HK-2 (cell line): ENCODE measurements around the gene ACTL8.
A peak's percentile ranks its signal among the peaks of the same experiment; 100 is the strongest.

ENCODE experiments used
- DNase-seq: peaks from one replicate; pipeline ENCODE4 v3.0.0-alpha.2; 2018; ENCODE audit not compliant: unreplicated experiment

The ACTL8 gene, protein sequence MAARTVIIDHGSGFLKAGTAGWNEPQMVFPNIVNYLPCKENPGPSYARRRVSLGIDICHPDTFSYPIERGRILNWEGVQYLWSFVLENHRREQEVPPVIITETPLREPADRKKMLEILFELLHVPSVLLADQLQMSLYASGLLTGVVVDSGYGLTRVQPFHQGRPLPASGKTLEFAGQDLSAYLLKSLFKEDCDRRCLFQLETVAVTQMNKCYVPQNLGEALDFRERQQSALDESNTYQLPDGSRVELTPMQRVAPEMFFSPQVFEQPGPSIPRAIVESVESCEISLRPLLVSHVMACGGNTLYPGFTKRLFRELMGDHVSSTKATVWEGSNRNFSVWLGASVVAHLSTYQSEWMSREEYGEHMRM

DNA sequence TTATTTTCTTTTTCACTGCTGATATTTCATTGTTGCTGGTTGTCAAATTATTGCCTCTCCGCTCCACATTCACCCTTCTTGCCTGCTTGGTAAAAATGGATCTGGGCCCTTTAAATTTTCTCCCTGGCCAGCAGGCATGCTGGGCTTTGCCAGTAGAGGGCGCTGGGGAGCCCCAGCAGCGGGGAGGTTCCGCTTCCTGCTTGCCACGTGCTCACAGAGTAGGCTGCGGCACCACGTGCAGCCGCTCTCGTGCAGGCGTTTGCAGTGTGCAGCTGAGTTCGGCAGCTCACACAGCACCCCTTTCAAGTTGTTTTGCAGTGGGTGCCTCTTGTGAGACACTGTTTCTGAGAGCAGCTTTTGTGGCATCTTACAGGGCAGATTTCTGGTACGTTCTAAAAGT is at the start of gene ACTL8:
ACTL8 (plus strand) TSS at position 214 of the 400 bp plus-strand sequence. CDS start 67,676 bp downstream, outside the sequence.
- no peak for DNase-seq

- no peak for DNase-seq
Observed at GRCh38 chr1:17706445-17706844, 48.7 kb upstream of the ACTL8 start.

- DNase-seq, result no peak
Observed at GRCh38 chr1:17709981-17710380, 45.2 kb upstream of the ACTL8 start.

DNA sequence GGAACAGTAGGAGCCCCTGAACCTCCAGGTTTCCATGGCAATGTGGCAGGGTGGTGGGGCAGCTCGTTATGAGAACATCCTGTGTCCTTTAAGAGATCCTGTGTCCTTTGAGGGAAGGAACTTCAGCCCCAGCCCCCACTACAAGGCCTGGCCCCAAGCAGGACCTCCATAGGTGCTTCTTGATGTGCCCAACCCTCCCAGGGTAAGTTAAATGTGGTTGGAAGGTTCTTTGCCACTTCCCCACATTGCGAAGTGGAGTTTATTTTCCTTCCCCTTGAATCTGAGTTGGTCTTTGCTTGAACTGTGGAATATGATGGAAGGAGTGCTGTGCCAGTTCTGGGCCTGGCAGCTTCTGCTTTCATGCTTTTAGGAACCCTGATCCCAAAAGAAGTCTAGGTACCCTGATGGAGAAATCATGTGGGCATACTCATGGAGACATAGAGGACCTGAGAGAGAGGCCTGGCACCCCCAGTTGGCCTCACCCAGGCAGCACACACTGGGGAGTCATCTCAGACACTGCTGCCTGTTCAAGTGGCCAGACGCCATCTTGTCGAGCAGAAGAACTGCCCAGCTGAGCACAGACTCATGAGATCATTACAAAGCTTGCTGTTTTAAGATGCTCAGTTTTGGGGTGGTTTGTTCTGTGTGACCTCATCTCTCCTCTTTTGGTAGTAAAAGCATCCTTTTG is 44.1 kb upstream of the ACTL8 start:
- no peak for DNase-seq

DNA sequence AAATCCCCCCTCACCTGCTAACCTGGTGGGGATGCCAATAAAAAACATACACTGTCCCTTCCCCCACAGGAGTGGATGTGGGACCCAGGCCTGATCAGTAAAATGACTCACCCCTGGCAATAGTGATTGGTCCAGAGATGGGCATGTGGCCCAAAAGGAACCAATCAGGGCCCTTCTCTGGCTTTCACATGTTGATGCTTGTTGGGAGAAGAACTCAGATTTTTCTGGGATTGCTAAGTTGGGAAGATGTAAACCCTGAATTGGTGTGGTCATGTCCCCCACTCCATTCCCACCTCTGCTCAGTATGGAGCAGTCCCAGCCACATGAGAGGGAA is 43.6 kb upstream of the ACTL8 start:
- DNase-seq, result no peak

DNA sequence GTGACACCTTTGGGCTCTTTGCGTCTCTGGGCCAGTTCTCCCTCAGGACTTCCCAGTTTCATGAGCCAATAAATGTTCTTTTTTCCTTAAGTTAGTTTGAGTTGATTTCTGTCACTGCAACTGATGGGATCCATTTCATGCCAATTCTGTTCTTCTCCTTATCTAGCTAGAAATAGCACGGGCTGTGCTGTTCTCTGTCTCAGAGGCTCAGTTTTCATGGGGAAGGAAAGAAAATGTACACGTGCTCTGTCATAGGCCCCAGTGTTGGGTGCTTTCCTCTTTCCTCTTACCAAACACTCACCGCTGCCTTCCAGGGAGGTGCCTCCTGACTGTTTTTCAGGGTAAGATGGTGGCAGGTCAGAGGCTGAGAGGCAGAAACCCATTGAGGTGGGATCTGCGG is 43.2 kb upstream of the ACTL8 start:
- DNase-seq, result no peak

DNA sequence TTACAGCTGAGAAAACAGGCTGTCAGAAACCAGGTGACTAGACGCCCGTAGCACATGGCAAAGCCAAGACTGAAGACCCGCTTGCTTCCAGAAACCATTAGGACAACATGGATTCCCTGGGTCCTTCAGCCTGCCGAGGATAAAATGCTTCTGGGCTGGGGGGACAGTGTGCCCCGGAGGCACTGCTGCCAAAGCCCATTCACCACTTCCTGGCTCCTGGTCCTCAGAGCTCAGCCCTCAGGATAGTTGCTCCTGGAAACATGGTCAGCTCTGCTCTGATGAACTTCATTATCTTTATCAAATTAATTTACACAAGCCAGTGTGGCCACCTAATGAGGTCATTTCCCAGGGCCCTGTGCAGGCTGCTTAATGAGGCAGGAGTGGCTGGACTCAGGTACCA is 41.1 kb upstream of the ACTL8 start:
- DNase-seq, result no peak

GRCh38 chr1:17717594-17718535 is 37.3 kb upstream of the ACTL8 start:
- DNase-seq, result no peak

DNA sequence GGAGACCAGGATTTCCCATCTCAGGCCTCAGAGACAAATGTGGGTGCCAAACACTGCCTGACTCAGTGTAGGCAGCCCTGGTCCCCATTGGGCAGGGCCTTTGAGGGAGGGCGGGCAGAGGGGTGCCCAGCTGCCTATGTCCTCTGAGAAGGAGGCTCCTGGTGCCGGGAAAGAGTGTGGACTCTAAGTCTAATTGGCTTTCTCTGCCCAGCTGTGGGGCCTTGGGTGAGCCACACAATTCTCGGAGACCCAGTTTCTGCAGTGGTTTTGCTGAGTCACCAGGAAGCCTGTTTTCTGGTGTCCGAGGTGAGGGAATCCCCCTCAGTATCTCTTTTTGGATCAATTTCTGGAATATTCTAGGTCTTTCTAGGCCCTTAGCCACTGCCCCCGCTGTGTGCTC is 35.3 kb upstream of the ACTL8 start:
- peak; percentile 16 for DNase-seq

- DNase-seq, result no peak
Observed at GRCh38 chr1:17721444-17721843, 33.7 kb upstream of the ACTL8 start.

- DNase-seq, result no peak
Observed at GRCh38 chr1:17723684-17724083, 31.4 kb upstream of the ACTL8 start.

DNA sequence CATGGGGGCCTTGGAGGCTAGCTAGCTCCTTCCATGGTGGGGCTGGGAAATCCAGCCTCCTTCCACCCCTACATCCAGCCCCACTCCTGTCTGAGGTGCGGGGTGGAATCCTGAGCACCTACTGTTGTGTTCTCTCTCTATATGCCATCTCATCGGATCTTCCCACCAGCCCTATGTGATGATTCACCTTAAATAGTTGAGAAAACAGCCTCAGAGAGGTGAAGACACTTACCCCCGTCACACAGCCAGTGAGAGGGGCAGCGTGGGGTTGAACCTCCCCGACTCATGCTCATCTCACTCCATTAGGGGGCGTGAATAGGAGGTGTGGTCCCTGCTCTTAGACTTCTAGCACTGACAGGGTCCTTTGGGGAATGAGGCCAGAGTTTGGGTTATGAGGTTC is 31.0 kb upstream of the ACTL8 start:
- no peak for DNase-seq

- no peak for DNase-seq
Observed at GRCh38 chr1:17725084-17725719, 29.9 kb upstream of the ACTL8 start.

DNA sequence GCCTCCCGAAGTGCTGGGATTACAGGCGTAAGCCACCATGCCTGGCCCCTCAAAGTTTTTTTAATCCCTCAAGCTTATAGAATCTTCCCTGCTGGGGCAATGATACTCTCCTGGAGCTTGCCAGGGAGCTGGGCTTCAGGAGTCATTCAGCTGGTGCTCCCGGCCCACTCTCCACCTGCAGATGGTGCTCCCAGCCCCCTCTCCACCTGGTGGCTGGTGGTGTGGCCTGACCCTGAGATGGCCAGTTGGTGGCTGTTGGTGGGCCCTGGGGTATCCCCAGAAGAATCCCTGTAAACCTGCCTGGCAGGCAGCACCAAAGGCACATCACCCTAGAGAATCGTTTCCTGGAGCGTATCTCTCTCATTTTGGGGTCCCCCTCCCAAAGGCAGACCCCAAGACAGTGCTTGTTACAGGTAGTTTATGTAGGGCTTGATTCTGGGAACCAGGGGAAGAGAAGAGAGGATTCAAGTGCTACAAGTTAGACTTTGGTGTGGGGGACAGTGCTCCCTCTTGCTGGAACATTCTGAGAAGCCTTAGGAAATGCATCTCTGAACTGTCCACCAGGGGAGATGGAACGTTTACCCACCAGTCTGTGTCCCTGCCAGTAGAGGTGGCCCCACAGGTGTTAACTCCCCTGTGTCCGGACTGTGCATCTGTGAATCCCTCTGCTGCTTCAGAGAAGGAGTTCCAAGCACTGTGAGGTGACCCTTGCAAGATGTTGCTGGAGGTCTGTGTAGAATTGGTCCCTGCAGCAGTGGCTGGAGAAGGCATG is 29.1 kb upstream of the ACTL8 start:
- no peak for DNase-seq

- DNase-seq, result no peak
Observed at GRCh38 chr1:17728123-17728712, 26.9 kb upstream of the ACTL8 start.

DNA sequence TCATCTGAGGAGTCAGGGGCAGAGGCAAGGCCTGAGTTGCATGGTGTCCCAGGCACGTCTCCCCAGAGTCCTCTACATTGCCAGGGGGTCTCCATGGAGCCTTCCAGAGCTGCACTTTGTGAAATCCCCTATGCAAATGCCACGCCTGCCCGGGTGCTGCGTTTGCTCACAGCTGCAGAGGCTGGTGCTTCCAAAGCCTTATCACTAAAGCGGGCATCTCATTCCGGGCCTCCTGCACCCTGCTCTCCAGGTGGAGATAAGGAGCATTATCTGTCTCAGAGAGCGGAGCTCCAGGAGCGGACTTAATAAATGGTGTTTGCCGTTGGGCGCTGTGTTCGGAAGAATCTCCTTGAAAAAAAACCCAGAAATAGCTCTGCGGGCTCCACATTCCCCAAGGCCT is 25.9 kb upstream of the ACTL8 start:
- no peak for DNase-seq

DNA sequence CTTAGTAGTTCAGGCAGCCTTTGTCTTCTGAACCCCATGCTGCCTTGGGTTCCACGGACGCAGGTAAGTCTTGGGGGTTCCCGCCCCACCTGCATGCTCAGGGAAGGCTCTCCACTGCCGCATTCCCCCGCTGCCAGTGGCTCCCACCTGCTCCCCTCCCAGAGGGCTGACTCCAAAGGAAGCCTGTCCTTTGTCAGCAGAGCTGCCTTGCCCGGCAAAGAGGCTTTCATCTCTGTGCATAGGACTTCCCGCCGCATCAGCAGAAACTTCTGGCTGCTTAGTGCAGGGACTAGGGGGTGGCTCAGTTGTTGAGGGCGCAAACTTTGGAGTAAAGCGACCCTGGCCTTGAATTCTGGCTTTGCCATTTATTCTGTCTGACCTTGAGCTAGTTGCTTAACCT is 25.2 kb upstream of the ACTL8 start:
- DNase-seq, result no peak

GRCh38 chr1:17731460-17731859 is 23.7 kb upstream of the ACTL8 start:
- no peak for DNase-seq

GRCh38 chr1:17732475-17732874 is 22.7 kb upstream of the ACTL8 start:
- no peak for DNase-seq

DNA sequence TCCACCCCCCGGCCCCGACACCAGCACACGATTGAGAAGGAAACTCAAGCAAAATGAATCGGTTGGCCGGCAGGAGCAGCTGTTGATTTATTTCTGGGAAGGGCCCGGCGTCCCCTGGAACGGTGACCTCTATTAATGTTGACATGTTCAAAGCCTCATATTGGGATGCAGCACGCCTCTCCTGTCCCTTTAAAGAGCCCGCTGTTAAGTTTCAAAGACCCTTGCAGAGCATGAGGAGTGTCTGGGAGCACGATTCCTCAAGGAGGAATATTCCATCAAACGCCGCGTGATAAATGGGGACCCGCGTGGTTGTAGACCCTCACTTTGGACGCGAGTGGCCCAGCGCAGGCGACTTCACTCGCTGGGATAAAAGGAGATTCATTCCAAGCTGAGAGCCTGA is 21.5 kb upstream of the ACTL8 start:
- DNase-seq, result no peak

GRCh38 chr1:17734609-17735008 is 20.5 kb upstream of the ACTL8 start:
- no peak for DNase-seq
